ENCODE measurements around the gene KDM2A.
A peak's percentile ranks its signal among the peaks of the same experiment; 100 is the strongest.

KDM2A gene

DNA sequence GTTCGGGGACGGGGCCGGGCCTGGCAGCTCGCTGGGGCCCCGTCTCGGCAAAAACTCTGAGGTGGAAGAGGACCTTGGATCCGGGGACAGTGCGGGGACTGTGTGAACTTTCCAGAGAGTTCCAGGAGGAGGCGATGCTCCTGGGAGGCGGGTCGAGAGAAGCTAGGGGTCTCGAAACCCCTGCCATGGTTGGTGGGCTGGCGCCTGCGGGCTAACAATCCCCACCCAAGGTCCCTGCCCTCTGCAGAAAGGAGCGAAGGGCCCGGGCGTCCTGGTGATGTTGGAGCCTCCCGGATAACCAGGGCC lies 142.5 kb downstream of the KDM2A start:
- no peak overlapping the region for H3K4me2 ChIP-seq (ENCODE audit: low read depth, low read length, poor library complexity, severe bottlenecking)
- H3K36me3 ChIP-seq (ENCODE audit: insufficient read depth, low read length): peaks cover 7% of the 10 kb centered on the region; the same call in 1 of the 2 replicates
- no peak overlapping the region for H2AFZ ChIP-seq (ENCODE audit: low read length)
- no peaks in the 10 kb centered on the region for H4K20me1 ChIP-seq (ENCODE audit: insufficient read depth, low read length, poor library complexity, severe bottlenecking)
- H3K9ac ChIP-seq (ENCODE audit: low read depth, low read length, poor library complexity, severe bottlenecking): no peak overlapping the region
- H3K4me1 ChIP-seq (ENCODE audit: insufficient read depth, low read length, poor library complexity, severe bottlenecking): peaks cover 13% of the 10 kb centered on the region
- peaks cover 11% of the 10 kb centered on the region; the same call in 1 of the 2 replicates for H3F3A ChIP-seq (ENCODE audit: low read depth)
- no peaks in the 10 kb centered on the region for H3K27me3 ChIP-seq (ENCODE audit: insufficient read depth, low read length, poor library complexity, severe bottlenecking)
- H3K9me2 ChIP-seq (replicated peaks; ENCODE audit: low read depth, low read length): no peaks in the 10 kb centered on the region
- H3K79me2 ChIP-seq (ENCODE audit: insufficient read depth, low read length): peaks cover 1% of the 10 kb centered on the region
- no peaks in the 10 kb centered on the region for H3K9me3 ChIP-seq (ENCODE audit: insufficient read depth, low read depth, low read length)
- TF ChIP-seq CTCF (conservative IDR thresholded peaks at IDR 0.05; ENCODE audit: low read length) (no peak), EZH2phosphoT487 (IDR thresholded peaks at IDR 0.05; ENCODE audit: borderline replicate concordance) (no peak)
- no peak overlapping the region for H3K4me3 ChIP-seq (ENCODE audit: low read length, poor library complexity, severe bottlenecking)

DNA sequence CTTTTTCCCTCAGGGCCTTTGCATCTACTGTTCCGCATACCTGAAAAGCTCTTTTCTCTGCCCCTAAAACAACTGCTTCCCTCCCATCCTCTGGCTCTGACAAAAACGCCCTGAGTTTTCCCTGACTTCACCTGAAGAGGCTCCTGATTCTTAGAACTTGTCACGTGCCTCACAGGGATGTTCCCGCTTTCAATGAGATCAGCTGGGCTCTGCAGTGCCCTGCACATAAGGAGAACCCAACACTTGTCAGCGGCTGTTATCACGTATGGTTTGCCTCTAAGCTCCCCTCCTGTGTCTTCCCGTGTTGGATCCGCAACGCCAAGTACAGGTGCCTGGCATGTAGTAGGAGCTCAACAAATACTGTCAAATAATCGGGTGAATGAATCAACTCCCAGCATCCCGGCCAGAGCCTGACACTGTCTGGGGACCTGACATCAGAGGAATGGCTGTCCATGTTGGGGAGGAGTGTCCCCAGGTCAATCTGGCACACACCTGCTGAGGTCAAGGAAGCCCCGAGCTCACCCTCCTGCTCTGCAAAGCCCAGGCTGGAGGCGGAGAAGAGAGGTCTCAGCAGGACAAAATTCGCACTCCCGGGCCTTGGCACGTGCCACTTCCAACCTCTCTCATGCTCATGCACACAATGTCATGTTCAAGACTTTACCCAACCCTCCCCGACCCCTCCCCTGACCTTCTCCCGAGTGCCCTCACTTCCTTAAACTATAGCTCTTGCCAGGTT lies 143.1 kb downstream of the KDM2A start:
- peak overlapping the region; percentile 63 for H3K9ac ChIP-seq (ENCODE audit: low read depth, low read length, poor library complexity, severe bottlenecking)
- peaks cover 6% of the 10 kb centered on the region for H3K79me2 ChIP-seq (ENCODE audit: insufficient read depth, low read length)
- H3K4me2 ChIP-seq (ENCODE audit: low read depth, low read length, poor library complexity, severe bottlenecking): peak overlapping the region; percentile 66
- H3K36me3 ChIP-seq (ENCODE audit: insufficient read depth, low read length): peaks cover 2% of the 10 kb centered on the region; the same call in 1 of the 2 replicates
- H4K20me1 ChIP-seq (ENCODE audit: insufficient read depth, low read length, poor library complexity, severe bottlenecking): no peaks in the 10 kb centered on the region
- H3K4me3 ChIP-seq (ENCODE audit: low read length, poor library complexity, severe bottlenecking): peak overlapping the region; percentile 27
- peak overlapping the region; percentile 59 for H2AFZ ChIP-seq (ENCODE audit: low read length)
- no peaks in the 10 kb centered on the region for H3K9me2 ChIP-seq (replicated peaks; ENCODE audit: low read depth, low read length)
- H3K27me3 ChIP-seq (ENCODE audit: insufficient read depth, low read length, poor library complexity, severe bottlenecking): no peaks in the 10 kb centered on the region
- peaks cover 13% of the 10 kb centered on the region for H3K4me1 ChIP-seq (ENCODE audit: insufficient read depth, low read length, poor library complexity, severe bottlenecking)
- TF ChIP-seq CTCF (conservative IDR thresholded peaks at IDR 0.05; ENCODE audit: low read length) (no peak), EZH2phosphoT487 (IDR thresholded peaks at IDR 0.05; ENCODE audit: borderline replicate concordance) (no peak)
- H3K9me3 ChIP-seq (ENCODE audit: insufficient read depth, low read depth, low read length): no peaks in the 10 kb centered on the region
- H3F3A ChIP-seq (ENCODE audit: low read depth): peaks cover 7% of the 10 kb centered on the region; the same call in 1 of the 2 replicates

- peak overlapping the region; percentile 59 for H2AFZ ChIP-seq (ENCODE audit: low read length)
Observed at GRCh38 chr11:67262731-67263675, 143.9 kb downstream of the KDM2A start.

More at GRCh38 chr11:67262731-67263675, 143.9 kb downstream of the KDM2A start:
- H3F3A ChIP-seq (ENCODE audit: low read depth): 0 out of 2 replicates have a peak, but pooled peaks cover 2% of the 10 kb centered on the region
- H4K20me1 ChIP-seq (ENCODE audit: insufficient read depth, low read length, poor library complexity, severe bottlenecking): peaks cover 9% of the 10 kb centered on the region
- H3K9ac ChIP-seq (ENCODE audit: low read depth, low read length, poor library complexity, severe bottlenecking): peak overlapping the region; percentile 63
- no peaks in the 10 kb centered on the region for H3K27me3 ChIP-seq (ENCODE audit: insufficient read depth, low read length, poor library complexity, severe bottlenecking)
- no peaks in the 10 kb centered on the region for H3K36me3 ChIP-seq (ENCODE audit: insufficient read depth, low read length)
- H3K79me2 ChIP-seq (ENCODE audit: insufficient read depth, low read length): peaks cover 15% of the 10 kb centered on the region
- TF ChIP-seq EZH2phosphoT487 (IDR thresholded peaks at IDR 0.05; ENCODE audit: borderline replicate concordance) (no peak), CTCF (conservative IDR thresholded peaks at IDR 0.05; ENCODE audit: low read length) (peak; percentile 95)
- peak overlapping the region; percentile 66 for H3K4me2 ChIP-seq (ENCODE audit: low read depth, low read length, poor library complexity, severe bottlenecking)
- no peaks in the 10 kb centered on the region for H3K9me2 ChIP-seq (replicated peaks; ENCODE audit: low read depth, low read length)
- no peaks in the 10 kb centered on the region for H3K9me3 ChIP-seq (ENCODE audit: insufficient read depth, low read depth, low read length)
- peak overlapping the region; percentile 59 for H3K4me3 ChIP-seq (ENCODE audit: low read length, poor library complexity, severe bottlenecking)
- H3K4me1 ChIP-seq (ENCODE audit: insufficient read depth, low read length, poor library complexity, severe bottlenecking): peaks cover 16% of the 10 kb centered on the region
